ENCODE measurements around the gene GTF2F2. TPM values are rescaled to one million over a fixed set of nuclear protein-coding genes. Genes with fewer than 3 reads are reported as not detected.

Gene GTF2F2
- total RNA-seq, 2 donors from 2014 or later = 13.8 to 16.7 TPM

- Mint-ChIP-seq H3K9me3 (no peaks in the 10 kb centered on the region), H3K36me3 (ENCODE audit: insufficient read depth in 2 of 2) (no peaks in the 10 kb centered on the region), H3K27me3 (ENCODE audit: low read depth) (no peaks in the 10 kb centered on the region), H3K4me3 (no peak overlapping the region), H3K4me1 (ENCODE audit: low read depth) (peaks cover 12% of the 10 kb centered on the region), H3K27ac (no peak overlapping the region)
- DNase-seq = no peak
- ATAC-seq (replicated peaks in 1 of 2) = no peak
Measured at GRCh38 chr13:45320876-45321629, 200.7 kb downstream of the GTF2F2 start.

- no peak overlapping the region for H3K4me3 Mint-ChIP-seq
- no peaks in the 10 kb centered on the region for H3K36me3 Mint-ChIP-seq (ENCODE audit: insufficient read depth in 2 of 2)
- H3K27me3 Mint-ChIP-seq (ENCODE audit: low read depth) = no peaks in the 10 kb centered on the region
- DNase-seq (no peak), ATAC-seq (replicated peaks in 1 of 2) (peak in 1 of 2 donors; percentile 18)
- no peak overlapping the region for H3K27ac Mint-ChIP-seq
- H3K4me1 Mint-ChIP-seq (ENCODE audit: low read depth) = peaks cover 29% of the 10 kb centered on the region
- no peaks in the 10 kb centered on the region for H3K9me3 Mint-ChIP-seq
Measured at GRCh38 chr13:45325806-45326205, 205.5 kb downstream of the GTF2F2 start.

- peak overlapping the region in 1 of 2 donors; percentile 9 for H3K4me3 Mint-ChIP-seq
Measured at GRCh38 chr13:45327253-45327955, 207.1 kb downstream of the GTF2F2 start.

GRCh38 chr13:45328661-45329111, 208.4 kb downstream of the GTF2F2 start:
- Mint-ChIP-seq H3K27ac (no peak overlapping the region), H3K4me1 (ENCODE audit: low read depth) (peaks cover 53% of the 10 kb centered on the region), H3K36me3 (ENCODE audit: insufficient read depth in 2 of 2) (no peaks in the 10 kb centered on the region), H3K9me3 (no peaks in the 10 kb centered on the region), H3K27me3 (ENCODE audit: low read depth) (no peaks in the 10 kb centered on the region), H3K4me3 (no peak overlapping the region)
- no peak for ATAC-seq (replicated peaks in 1 of 2)
- DNase-seq = no peak

More at GRCh38 chr13:45327253-45327955, 207.1 kb downstream of the GTF2F2 start:
- no peak for DNase-seq
- no peaks in the 10 kb centered on the region for H3K27me3 Mint-ChIP-seq (ENCODE audit: low read depth)
- peaks cover 40% of the 10 kb centered on the region for H3K4me1 Mint-ChIP-seq (ENCODE audit: low read depth)
- peak; percentile 4 to 34 for ATAC-seq (replicated peaks in 1 of 2)
- H3K27ac Mint-ChIP-seq = peak overlapping the region; percentile 35
- no peaks in the 10 kb centered on the region for H3K36me3 Mint-ChIP-seq (ENCODE audit: insufficient read depth in 2 of 2)
- H3K9me3 Mint-ChIP-seq = no peaks in the 10 kb centered on the region

GRCh38 chr13:45331123-45331619, 210.9 kb downstream of the GTF2F2 start:
- ATAC-seq (replicated peaks in 1 of 2) (peak in 1 of 2 donors; percentile 7), DNase-seq (no peak)
- Mint-ChIP-seq H3K4me3 (no peak overlapping the region), H3K4me1 (ENCODE audit: low read depth) (peaks cover 78% of the 10 kb centered on the region), H3K27me3 (ENCODE audit: low read depth) (no peaks in the 10 kb centered on the region), H3K9me3 (no peaks in the 10 kb centered on the region), H3K36me3 (ENCODE audit: insufficient read depth in 2 of 2) (peaks cover 5 to 6% of the 10 kb centered on the region in 2 donors), H3K27ac (peak overlapping the region; percentile 59)

GRCh38 chr13:45331692-45332035, 211.4 kb downstream of the GTF2F2 start:
- Mint-ChIP-seq H3K4me3 (no peak overlapping the region), H3K27me3 (ENCODE audit: low read depth) (no peaks in the 10 kb centered on the region), H3K27ac (no peak overlapping the region), H3K4me1 (ENCODE audit: low read depth) (peaks cover 83% of the 10 kb centered on the region), H3K36me3 (ENCODE audit: insufficient read depth in 2 of 2) (peaks cover 10 to 11% of the 10 kb centered on the region in 2 donors), H3K9me3 (no peaks in the 10 kb centered on the region)
- no peak for DNase-seq
- no peak for ATAC-seq (replicated peaks in 1 of 2)

GRCh38 chr13:45332036-45332830, 211.9 kb downstream of the GTF2F2 start:
- no peak overlapping the region for H3K4me3 Mint-ChIP-seq
- no peaks in the 10 kb centered on the region for H3K27me3 Mint-ChIP-seq (ENCODE audit: low read depth)
- peaks cover 14 to 17% of the 10 kb centered on the region in 2 donors for H3K36me3 Mint-ChIP-seq (ENCODE audit: insufficient read depth in 2 of 2)
- peak overlapping the region; percentile 74 for H3K27ac Mint-ChIP-seq
- no peaks in the 10 kb centered on the region for H3K9me3 Mint-ChIP-seq
- DNase-seq (no peak), ATAC-seq (replicated peaks in 1 of 2) (no peak)
- H3K4me1 Mint-ChIP-seq (ENCODE audit: low read depth) = peaks cover 87% of the 10 kb centered on the region

- Mint-ChIP-seq H3K27me3 (ENCODE audit: low read depth) (no peaks in the 10 kb centered on the region), H3K36me3 (ENCODE audit: insufficient read depth in 2 of 2) (peaks cover 14 to 19% of the 10 kb centered on the region in 2 donors), H3K4me3 (no peak overlapping the region), H3K4me1 (ENCODE audit: low read depth) (peaks cover 87% of the 10 kb centered on the region), H3K27ac (peak overlapping the region; percentile 74), H3K9me3 (no peaks in the 10 kb centered on the region)
- DNase-seq (no peak), ATAC-seq (replicated peaks in 1 of 2) (no peak)
Measured at GRCh38 chr13:45332831-45333219, 212.5 kb downstream of the GTF2F2 start.

- Mint-ChIP-seq H3K4me1 (ENCODE audit: low read depth) (peaks cover 87% of the 10 kb centered on the region), H3K36me3 (ENCODE audit: insufficient read depth in 2 of 2) (peaks cover 14 to 25% of the 10 kb centered on the region in 2 donors), H3K4me3 (no peak overlapping the region), H3K27me3 (ENCODE audit: low read depth) (no peaks in the 10 kb centered on the region), H3K27ac (peak overlapping the region; percentile 66), H3K9me3 (no peaks in the 10 kb centered on the region)
- ATAC-seq (replicated peaks in 1 of 2) = no peak
- no peak for DNase-seq
Measured at GRCh38 chr13:45333251-45333976, 213.1 kb downstream of the GTF2F2 start.

Other genes with a start within 250 kb of the GTF2F2 start
- 1 to 10 TPM; 4.8 to 8.0 TPM for gene NUFIP1, start 131.0 kb upstream of the GTF2F2 start, total RNA-seq
- 10 to 100 TPM; 34.4 to 35.7 TPM for gene GPALPP1, start 131.0 kb upstream of the GTF2F2 start, total RNA-seq
- not detected for gene KCTD4, start 80.5 kb downstream of the GTF2F2 start, total RNA-seq
- 1,000 to 10,000 TPM; 3,358 to 3,644 TPM for gene TPT1, start 220.7 kb downstream of the GTF2F2 start, total RNA-seq

Data from activated T-cell treated with anti-CD3 and anti-CD28 coated beads, Interleukin-2, amount 50 U/mL, for 72 hours (primary cell).